HG02642 (cell line): ENCODE results near the gene TP53I13.
A peak's percentile ranks its signal among the peaks of the same experiment; 100 is the strongest.

Experiments
- ATAC-seq: cut with Tn5 transposase; IDR thresholded peaks from one replicate; pipeline ENCODE4 v1.9.1; 2021; ENCODE audit warnings: mild to moderate bottlenecking; ENCODE audit not compliant: unreplicated experiment, poor library complexity

TP53I13 gene

DNA sequence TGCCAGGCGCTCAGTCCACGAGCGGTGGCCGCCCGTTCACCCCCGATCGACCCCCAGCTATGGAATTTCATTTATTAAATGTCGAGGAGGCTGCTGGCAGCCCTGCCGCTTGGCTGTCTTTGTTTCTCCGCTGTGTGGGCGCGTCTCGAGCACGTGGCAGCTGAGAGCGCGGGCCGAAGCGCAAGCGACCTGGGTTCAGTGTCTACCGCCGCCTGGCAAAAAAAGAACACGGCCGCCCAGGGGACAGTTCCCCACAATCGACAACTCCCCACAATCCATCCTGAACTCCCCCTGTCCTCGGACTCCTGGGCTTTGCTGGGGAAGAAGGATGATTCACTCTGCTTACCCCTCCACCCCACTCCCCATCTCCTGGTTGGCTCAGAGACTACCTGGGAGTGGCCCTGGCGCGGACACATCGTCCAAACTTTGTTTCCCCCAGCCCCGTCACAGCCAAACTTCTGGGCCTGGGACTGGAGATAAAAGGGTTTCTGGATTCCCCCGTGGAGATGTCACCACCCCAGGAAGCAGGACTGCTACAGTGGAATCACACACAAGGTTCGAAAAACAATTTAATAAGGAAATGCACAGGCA, 22.7 kb downstream of the TP53I13 start:
- no peak for ATAC-seq

DNA sequence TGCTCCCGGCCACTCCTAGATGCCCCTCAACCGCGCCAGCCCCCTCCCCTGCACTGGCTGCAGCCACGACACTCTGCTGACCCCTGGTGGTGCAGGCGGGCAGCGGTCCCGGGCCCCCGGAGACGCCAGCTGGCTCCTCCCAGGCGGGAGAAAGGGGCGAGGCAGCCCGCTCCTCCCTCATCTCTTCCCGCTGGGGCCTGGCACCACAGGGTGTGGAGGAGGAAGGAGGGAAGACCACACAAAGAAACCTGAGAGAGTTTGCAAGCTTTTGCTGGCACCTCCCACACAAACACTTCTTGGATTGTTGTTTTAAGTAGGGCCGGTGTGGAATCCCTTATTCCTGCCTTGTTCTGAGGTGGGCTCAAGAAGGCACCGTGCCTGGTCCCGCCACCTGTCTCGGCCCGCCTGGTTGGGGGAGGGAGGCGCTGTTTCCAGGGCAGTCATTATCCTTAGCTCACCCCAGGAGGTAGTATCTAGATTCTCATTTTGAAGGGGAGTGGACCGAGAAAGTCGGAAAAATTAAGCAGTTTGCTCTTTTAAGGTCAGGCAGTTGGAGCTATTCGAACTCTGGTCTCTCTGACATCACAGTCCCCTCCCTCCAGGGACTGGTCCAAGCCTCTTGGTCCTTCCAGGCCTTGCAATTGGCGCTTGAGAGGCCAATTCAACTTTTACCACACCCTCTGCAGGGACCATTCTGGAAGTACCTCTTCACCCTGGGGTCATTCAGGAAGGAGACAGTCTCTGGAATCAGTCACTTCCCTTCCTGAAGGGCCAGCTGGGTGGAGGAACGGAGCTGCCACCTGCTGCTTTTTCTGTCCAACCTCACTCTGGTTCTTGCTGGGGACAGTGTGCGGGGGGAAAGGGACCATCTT, 23.5 kb downstream of the TP53I13 start:
- peak; percentile 27 for ATAC-seq

DNA sequence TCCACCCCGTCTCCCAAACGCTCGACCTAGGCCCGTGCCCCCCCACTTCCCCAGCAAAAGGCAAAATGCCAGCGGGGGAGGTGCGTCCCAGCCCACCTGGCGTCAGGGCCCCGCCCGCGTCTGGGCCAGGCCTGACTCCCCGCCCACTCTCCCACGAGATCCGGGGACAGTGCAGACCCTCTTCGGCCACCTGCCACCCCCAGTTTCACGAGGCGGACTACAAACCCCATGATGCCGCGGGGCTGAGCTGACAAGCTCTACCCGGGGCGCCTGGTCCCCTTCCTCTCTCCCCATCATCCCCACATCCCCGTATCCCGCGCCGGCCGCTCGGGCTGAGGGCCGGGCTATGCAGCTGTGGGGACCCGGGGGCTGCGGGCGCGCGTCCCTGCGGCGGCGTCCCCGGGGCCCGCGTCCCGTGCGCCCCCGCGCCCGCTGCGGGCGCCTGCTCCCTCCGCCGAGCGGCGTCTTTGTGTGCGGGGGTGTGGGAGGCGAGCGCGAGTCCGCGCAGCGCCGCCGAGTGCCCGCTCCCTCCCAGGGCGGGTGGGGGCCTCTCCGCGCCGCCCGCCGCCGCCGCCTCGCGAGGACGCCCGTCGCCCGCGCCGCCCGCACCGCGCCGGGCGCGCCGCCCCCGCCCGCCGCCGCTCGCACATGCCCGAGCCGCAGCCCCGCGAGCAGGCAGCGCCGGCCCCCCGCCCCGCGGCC, 24.5 kb downstream of the TP53I13 start, which contains the start of gene ANKRD13B:
Gene ANKRD13B, plus strand, starts transcription at position 283 of the 702 bp plus-strand sequence. CDS start 490 bp downstream, outside the sequence.
- no peak for ATAC-seq

DNA sequence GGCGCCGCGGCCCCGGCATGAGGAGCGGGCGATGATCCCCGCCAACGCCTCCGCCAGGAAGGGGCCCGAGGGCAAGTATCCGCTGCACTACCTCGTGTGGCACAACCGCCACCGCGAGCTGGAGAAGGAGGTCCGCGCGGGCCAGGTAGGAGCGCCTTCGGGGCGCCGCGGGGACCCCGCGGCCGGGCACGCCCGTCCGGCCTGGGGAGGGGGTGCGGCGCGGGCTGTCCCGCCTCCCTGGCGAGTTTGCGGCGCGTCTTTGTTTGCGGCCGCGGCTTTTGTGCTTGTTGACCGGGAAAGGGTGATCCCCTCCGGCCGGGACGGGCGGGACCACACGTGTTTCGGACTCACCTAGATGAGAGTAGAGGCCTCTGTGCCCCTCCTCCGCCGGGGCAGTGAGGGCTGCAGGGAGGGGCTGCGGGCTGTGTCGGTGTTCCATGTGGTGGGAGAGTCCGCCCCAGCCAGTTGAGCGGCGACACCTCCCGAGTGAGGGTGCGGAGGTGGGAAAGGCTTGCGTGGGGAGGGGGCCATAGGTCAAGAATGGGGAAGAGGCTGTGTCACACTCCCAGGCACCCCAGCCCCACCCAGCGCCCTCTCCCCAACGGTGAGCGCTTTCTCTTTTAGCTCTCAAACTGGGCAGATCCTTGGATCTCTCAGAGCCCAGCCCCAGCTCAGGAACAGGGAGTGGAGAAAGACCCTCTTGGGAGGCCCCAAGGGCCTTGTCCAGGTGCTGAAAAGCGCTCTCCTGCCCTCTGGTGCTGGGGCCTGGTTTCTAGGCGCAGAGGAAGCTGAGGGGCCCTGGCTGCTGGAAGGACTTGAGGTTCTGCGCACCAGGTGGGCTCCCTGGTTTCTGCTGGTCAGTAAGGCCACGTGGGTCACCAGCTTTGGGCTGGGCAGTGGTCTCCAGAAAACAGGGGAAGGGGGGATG, 25.4 kb downstream of the TP53I13 start:
- no peak for ATAC-seq

DNA sequence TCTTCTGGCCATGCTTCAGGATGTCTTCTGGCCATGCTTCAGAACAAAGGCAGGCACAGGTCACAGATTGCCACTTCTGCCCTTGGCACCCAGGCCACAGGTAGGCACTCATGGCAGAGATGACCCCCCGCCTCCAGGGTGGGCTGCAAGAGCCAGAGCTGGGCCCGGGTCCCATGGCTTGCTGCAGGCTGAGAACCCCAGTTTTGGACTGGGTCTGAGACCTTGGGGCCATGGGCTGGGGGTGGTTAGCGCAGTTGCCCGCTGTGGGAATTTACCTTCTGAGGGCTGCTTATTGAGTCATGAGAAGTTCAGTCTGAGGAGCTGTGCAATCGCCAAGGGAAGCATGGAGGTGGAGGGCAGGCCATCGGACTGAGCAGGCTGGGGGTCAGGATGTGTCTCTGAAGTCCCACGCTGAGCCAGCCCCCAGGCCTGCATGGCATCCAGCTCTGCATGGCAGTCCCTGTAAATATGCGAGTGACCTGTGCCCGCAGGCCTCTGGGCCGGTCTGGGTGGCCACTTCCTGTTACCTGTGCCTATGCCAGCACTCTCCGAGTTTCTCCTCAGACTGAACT, 26.1 kb downstream of the TP53I13 start:
- no peak for ATAC-seq

DNA sequence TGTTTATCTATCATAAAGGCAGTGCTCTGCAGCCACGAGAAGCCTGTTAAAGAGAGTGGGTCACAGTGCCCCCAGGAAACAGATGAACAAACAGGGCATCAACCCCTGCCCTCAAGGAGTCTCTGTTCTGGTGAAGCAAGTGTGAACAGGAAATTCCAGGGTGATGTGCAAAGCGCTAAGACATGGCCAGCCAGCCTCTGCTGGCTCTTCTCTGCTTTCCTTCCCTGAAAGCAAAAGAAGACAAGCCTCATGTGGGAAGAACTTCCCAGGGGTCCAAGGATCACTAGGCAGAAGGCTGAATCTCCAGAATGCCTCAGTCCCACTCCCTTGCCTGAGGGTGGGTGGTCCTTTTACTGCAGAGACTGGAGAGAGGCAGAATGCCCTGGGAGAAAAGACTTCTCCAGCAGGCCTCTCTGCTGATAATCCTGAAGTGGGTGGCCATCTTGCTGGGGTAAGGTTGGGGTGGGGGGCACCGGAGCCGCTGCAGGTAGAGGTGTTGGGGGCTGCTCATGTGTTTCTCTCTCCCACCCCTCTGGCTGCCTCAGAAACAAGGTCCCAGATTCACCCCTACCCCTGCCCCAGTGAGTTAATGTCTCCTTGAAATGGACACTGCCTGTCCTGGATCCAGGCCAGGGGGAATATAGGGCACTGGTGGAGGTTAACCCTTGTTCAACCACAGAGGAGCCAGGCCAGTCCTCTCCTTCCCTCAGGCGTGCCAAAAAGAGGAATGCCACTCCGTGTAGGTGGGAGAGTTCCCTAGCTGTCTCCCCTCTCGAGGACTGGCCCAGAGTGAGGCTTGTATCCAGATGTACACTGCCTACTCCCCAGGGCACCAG, 26.8 kb downstream of the TP53I13 start:
- no peak for ATAC-seq

DNA sequence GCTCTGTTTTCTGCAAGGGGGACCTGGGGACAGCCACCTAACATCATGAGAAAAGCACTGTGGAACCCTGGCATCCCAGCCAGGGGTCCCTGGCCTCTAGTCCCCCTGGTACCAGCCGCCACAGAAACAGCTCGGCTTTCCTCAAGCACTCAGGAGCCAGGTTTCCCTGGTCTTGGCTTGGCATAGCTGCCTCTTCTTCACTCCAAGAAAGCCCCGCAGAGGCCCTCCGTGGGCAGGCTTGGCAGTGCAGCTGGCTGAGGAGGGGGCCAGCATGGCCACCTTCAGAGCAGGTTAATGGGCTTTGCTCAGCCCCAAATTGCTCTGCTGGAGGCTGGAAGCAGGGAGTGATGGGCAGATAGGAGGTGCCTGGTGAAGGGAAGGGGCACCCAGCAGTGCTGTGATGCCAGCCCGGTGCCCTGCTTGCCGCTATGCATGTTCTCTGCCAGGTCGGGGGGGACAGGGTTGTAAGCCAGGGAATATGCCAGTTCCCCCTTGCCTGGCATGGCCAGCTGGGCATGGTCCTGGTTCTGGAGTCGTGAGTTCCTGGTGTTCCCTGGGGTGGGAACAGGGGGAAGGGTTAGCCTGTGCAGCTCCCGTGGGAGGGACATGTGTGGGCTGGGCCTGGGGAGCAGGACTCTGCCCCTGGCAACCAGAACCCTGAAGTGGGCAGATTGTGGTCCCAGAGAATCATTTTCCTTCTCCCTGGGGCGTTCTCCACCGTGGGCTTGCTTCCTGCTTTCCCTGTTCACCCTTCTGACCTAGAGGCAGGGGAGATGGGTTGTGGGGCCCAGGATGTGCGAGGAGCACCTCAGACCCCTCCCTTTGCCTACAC, 27.7 kb downstream of the TP53I13 start:
- no peak for ATAC-seq

DNA sequence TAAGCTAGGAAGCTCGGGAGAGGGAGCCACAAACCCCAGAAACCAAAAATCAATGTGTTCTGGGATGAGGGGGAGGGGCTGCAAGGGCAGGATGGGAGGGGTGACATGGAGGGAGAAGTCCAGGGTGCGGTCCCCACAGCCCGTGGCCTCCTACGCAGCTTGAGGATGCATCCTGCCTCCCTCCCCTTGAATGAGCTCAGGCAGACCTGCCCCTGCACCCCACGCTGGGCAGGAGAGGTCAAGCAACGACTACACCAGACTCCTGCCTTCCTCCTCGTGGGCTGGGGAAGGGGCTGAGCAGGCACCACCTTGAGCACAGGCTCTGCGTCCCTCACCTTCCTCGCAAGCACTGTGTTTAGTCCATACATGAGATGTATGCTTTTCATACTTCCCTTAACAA, 28.3 kb downstream of the TP53I13 start:
- ATAC-seq = no peak

GRCh38 chr17:29597361-29598172, 29.1 kb downstream of the TP53I13 start:
- no peak for ATAC-seq

DNA sequence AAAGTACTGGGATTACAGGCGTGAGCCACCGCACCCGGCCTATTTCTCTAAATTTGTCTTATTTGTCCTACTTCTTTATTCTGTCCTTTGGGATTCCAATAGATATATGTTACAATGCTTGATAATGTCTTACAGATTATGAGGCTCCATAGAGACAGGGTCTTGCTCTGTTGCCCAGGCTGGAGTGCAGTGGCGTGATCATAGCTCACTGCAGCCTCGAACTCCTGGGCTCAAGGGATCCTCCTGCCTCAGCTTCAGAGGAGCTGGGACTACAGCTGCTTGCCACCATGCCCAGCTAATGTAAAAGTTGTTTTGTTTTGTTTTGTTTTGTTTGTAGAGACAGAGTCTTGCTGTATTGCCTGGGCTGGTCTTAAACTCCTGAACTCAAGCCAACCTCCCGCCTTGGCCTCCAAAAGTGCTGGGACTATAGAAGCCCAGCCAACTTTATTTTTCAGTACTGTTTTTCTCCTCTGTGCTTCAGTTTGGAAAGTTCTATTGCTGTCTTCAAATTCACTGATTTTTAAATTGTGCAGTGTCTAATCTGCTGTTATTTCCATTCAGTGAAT, 34.7 kb downstream of the TP53I13 start:
- ATAC-seq = no peak

- no peak for ATAC-seq
Observed at GRCh38 chr17:29607557-29608195, 39.2 kb downstream of the TP53I13 start.

DNA sequence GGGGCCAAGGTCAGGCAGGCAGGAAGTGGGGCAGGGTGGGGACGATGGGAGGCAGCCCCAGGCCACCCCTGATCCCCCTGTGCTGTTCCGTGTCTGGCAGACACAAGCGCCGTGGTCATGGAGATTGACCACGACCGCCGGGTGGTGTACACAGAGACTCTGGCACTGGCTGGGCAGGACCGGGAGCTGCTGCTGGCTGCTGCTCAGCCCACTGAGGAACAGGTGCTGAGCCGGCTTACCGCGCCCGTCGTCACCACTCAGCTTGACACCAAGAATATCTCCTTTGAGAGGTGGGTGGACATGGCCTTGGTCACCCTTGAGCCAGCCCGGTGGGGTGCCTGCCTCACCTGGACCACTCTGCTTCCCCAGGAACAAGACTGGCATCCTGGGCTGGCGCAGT, 40.5 kb downstream of the TP53I13 start:
- ATAC-seq = no peak

- no peak for ATAC-seq
Observed at GRCh38 chr17:29610395-29610794, 41.9 kb downstream of the TP53I13 start.

DNA sequence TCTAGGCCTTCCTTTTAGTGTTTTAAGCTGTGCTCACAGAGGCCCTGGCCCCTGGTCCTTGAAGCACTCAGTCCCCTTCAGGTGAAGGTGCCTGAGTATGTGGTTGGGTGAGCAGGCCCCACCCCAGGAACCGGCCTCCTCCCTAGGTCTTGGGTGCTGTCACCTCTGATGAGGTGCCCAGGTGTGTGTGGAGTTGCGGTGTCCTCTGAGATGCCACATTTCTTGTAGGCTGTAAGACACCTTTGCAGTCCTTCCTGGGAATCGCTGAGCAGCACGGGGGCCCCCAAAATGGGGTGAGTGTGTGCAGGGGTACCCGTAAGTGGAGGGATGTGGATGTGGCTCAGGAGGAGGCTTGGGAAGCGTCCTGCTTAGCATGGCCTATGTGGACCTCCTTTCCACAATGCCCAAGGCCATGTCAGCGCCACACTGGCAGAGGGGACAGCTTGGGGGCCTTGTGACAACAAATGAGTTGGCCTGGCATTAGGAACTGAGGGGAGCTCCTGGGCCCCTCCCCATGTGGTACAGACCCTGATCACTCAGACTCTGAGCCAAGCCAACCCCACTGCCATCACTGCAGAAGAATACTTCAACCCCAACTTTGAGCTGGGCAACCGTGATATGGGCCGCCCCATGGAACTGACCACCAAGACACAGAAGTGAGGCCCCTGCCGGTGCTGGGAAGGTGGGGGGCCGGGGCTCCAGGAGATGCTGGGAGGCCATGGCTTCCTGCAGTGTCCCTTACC, 43.0 kb downstream of the TP53I13 start:
- ATAC-seq = no peak

DNA sequence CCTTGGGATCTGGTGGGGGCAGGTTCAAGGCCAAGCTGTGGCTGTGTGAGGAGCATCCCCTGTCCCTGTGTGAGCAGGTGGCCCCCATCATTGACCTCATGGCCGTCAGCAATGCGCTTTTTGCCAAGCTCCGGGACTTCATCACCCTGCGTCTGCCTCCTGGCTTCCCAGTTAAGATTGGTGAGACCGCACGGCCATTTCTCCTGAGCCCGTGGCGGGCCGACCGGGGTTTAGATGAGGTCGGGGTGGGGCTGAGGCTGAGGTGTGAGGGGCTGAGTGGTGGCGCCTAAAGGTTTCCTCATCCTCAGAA, 43.5 kb downstream of the TP53I13 start:
- ATAC-seq = no peak
